ENCODE measurements around the gene POLDIP2.

POLDIP2 gene

GRCh38 chr17:28315846-28316705 lies 41.3 kb downstream of the POLDIP2 start:
- DNase-seq (ENCODE audit: low spot score) = no peak

GRCh38 chr17:28313841-28314240 lies 43.5 kb downstream of the POLDIP2 start:
- DNase-seq (ENCODE audit: low spot score) = no peak

GRCh38 chr17:28306954-28307401 lies 50.3 kb downstream of the POLDIP2 start:
- no peak for DNase-seq (ENCODE audit: low spot score)

GRCh38 chr17:28298449-28298848 lies 58.9 kb downstream of the POLDIP2 start:
- DNase-seq (ENCODE audit: low spot score) = no peak
